H9 (cell line): Measurements from ENCODE around the gene PHF21B. TPM values are rescaled to one million over a fixed set of nuclear protein-coding genes. Genes with fewer than 3 reads are reported as not detected.

Source experiments
- DNase-seq: peaks from one replicate; pipeline ENCODE4 v3.0.0-alpha.2; 2017
- H2AFZ ChIP-seq: one replicate; pipeline ENCODE4 v1.6.1; 2013; ENCODE audit warnings: mild to moderate bottlenecking, low read length, control low read depth, moderate library complexity
- H2AK5ac ChIP-seq: 2 replicates; pipeline ENCODE4 v1.6.1; 2013; ENCODE audit warnings: low read length, control low read depth, mixed read lengths; ENCODE audit not compliant: insufficient read length
- H2BK120ac ChIP-seq: one replicate; pipeline ENCODE4 v1.6.1; 2013; ENCODE audit warnings: low read depth, mild to moderate bottlenecking, low read length, control low read depth, inconsistent platforms; ENCODE audit not compliant: poor library complexity, severe bottlenecking
- H2BK12ac ChIP-seq: 2 replicates; pipeline ENCODE4 v1.6.1; 2013; ENCODE audit warnings: low read length, control low read depth, mixed read lengths, low read depth; ENCODE audit not compliant: insufficient read length
- H2BK15ac ChIP-seq: 2 replicates; pipeline ENCODE4 v1.6.1; 2013; ENCODE audit warnings: low read depth, low read length, control low read depth
- H2BK20ac ChIP-seq: one replicate; pipeline ENCODE4 v1.6.1; 2013; ENCODE audit warnings: low read depth, mild to moderate bottlenecking, low read length, control low read depth, inconsistent platforms; ENCODE audit not compliant: poor library complexity, severe bottlenecking
- H2BK5ac ChIP-seq: 2 replicates; pipeline ENCODE4 v1.6.1; 2013; ENCODE audit warnings: low read length, control low read depth, mixed read lengths; ENCODE audit not compliant: insufficient read length
- H3K14ac ChIP-seq: 2 replicates; pipeline ENCODE4 v1.6.1; 2013; ENCODE audit warnings: low read length, control low read depth; ENCODE audit not compliant: insufficient read depth
- H3K18ac ChIP-seq: 2 replicates; pipeline ENCODE4 v1.6.1; 2013; ENCODE audit warnings: low read depth, mild to moderate bottlenecking, mixed read lengths, low read length, control low read depth; ENCODE audit not compliant: insufficient read length
- H3K23ac ChIP-seq: 2 replicates; pipeline ENCODE4 v1.6.1; 2013; ENCODE audit warnings: low read length, control low read depth, mixed read lengths, low read depth; ENCODE audit not compliant: insufficient read length
- H3K23me2 ChIP-seq: 2 replicates; pipeline ENCODE4 v1.6.1; 2013; ENCODE audit warnings: low read depth, mild to moderate bottlenecking, mixed read lengths, low read length, control low read depth; ENCODE audit not compliant: insufficient read length, poor library complexity, severe bottlenecking
- H3K27ac ChIP-seq: 2 replicates; pipeline ENCODE4 v1.5.1; 2013; ENCODE audit warnings: low read length, control low read depth, mixed read lengths, low read depth; ENCODE audit not compliant: insufficient read length
- H3K27me3 ChIP-seq: 2 replicates; pipeline ENCODE4 v1.6.1; 2013; ENCODE audit warnings: low read length, control low read depth, inconsistent platforms; ENCODE audit not compliant: insufficient read depth
- H3K4ac ChIP-seq: 2 replicates; pipeline ENCODE4 v1.6.1; 2013; ENCODE audit warnings: low read depth, mild to moderate bottlenecking, control low read depth, inconsistent platforms, low read length, moderate library complexity
- H3K4me1 ChIP-seq: 2 replicates; pipeline ENCODE4 v1.6.1; 2013; ENCODE audit warnings: low read length, control low read depth, inconsistent platforms; ENCODE audit not compliant: insufficient read depth
- H3K4me2 ChIP-seq: 2 replicates; pipeline ENCODE4 v1.6.1; 2013; ENCODE audit warnings: low read length, control low read depth, mixed read lengths; ENCODE audit not compliant: insufficient read length, insufficient read depth
- H3K56ac ChIP-seq: 2 replicates; pipeline ENCODE4 v1.6.1; 2013; ENCODE audit warnings: low read depth, mild to moderate bottlenecking, mixed read lengths, low read length, control low read depth; ENCODE audit not compliant: insufficient read length
- H3K79me1 ChIP-seq: 2 replicates; pipeline ENCODE4 v1.6.1; 2013; ENCODE audit warnings: low read depth, mild to moderate bottlenecking, moderate library complexity, low read length, control low read depth, inconsistent platforms; ENCODE audit not compliant: insufficient read depth, poor library complexity, severe bottlenecking
- H3K79me2 ChIP-seq: 2 replicates; pipeline ENCODE4 v1.6.1; 2013; ENCODE audit warnings: low read length, control low read depth, inconsistent platforms; ENCODE audit not compliant: insufficient read depth
- H3K9ac ChIP-seq: 2 replicates; pipeline ENCODE4 v1.6.1; 2013; ENCODE audit warnings: low read length, control low read depth, mixed read lengths; ENCODE audit not compliant: insufficient read length; ENCODE audit errors: extremely low read depth
- H3K9me3 ChIP-seq: one replicate; pipeline ENCODE4 v1.6.1; 2013; ENCODE audit warnings: low read depth, low read length, inconsistent platforms; ENCODE audit not compliant: control insufficient read depth
- H3T11ph ChIP-seq: one replicate; pipeline ENCODE4 v1.6.1; 2013; ENCODE audit warnings: mild to moderate bottlenecking, low read length, control low read depth, inconsistent platforms
- H4K20me1 ChIP-seq: one replicate; pipeline ENCODE4 v1.6.1; 2013; ENCODE audit not compliant: control insufficient read depth, insufficient read length, insufficient read depth
- H4K5ac ChIP-seq: 2 replicates; pipeline ENCODE4 v1.6.1; 2013; ENCODE audit warnings: low read depth, mild to moderate bottlenecking, mixed read lengths, low read length, control low read depth; ENCODE audit not compliant: insufficient read length
- H4K8ac ChIP-seq: replicated peaks from 2 replicates; pipeline ENCODE4 v1.6.1; 2013; ENCODE audit warnings: low read length, control low read depth, mixed read lengths, low read depth; ENCODE audit not compliant: insufficient read length
- H4K91ac ChIP-seq: 2 replicates; pipeline ENCODE4 v1.6.1; 2013; ENCODE audit warnings: low read depth, mild to moderate bottlenecking, moderate library complexity, mixed read lengths, low read length, control low read depth; ENCODE audit not compliant: insufficient read length
- H3K27ac Mint-ChIP-seq, 3 experiments: 2 replicates in 2 of 3; 3 replicates in 1 of 3; pipeline ENCODE4 v1.8.0; 2020 to 2021; ENCODE audit warnings: mixed read lengths in 3 of 3, mild to moderate bottlenecking in 1 of 3, moderate library complexity in 1 of 3
- H3K27me3 Mint-ChIP-seq: 2 replicates; pipeline ENCODE4 v1.8.0; 2021; ENCODE audit warnings: low read depth, mild to moderate bottlenecking, moderate library complexity, mixed read lengths
- H3K36me3 Mint-ChIP-seq, 3 experiments: 2 replicates in 2 of 3; 3 replicates in 1 of 3; pipeline ENCODE4 v1.8.0; 2020 to 2021; ENCODE audit warnings: low read depth in 3 of 3, mixed read lengths in 3 of 3; ENCODE audit not compliant: insufficient read depth in 1 of 3
- H3K4me1 Mint-ChIP-seq, 2 experiments: 2 replicates each; pipeline ENCODE4 v1.8.0; 2020; ENCODE audit warnings: mixed read lengths in 2 of 2
- H3K4me3 Mint-ChIP-seq, 2 experiments: 2 replicates in 1 of 2; 3 replicates in 1 of 2; pipeline ENCODE4 v1.8.0; 2020 to 2021; ENCODE audit warnings: mild to moderate bottlenecking in 2 of 2, mixed read lengths in 2 of 2, moderate library complexity in 1 of 2
- H3K9me3 Mint-ChIP-seq, 2 experiments: 2 replicates in 1 of 2; 3 replicates in 1 of 2; pipeline ENCODE4 v1.8.0; 2020; ENCODE audit warnings: mild to moderate bottlenecking in 2 of 2, mixed read lengths in 2 of 2, moderate library complexity in 1 of 2
- WGBS: extraction: QIAGEN DNeasy Blood & Tissue Kit; methylation state at CpG from one replicate; pipeline ENCODE4 v1.1.7; 2013; ENCODE audit warnings: missing lambda C conversion rate, low lambda C conversion rate, mixed read lengths; ENCODE audit not compliant: insufficient read length; ENCODE audit errors: extremely low coverage; 5-methylcytosine and 5-hydroxymethylcytosine counted together
- total RNA-seq: library from RNA; stranded (reverse); gene quantifications from 2 replicates; pipeline ENCODE4 v1.2.1, GENCODE V29; 2021
- TF ChIP-seq, protein P1 (sequence below): fragments of 200-600 bp; sonication (generic); conservative IDR thresholded peaks from 3 replicates; pipeline ENCODE4 v1.8.0; 2021; ENCODE audit warnings: antibody characterized with exemption, mild to moderate bottlenecking

Gene PHF21B
- total RNA-seq, 1 experiment from 2014 or later, result 60.3 TPM

- peaks cover 0 to 2% of the 10 kb centered on the region in 2 experiments; a peak in 2 of 5 replicates for H3K9me3 Mint-ChIP-seq
- Histone ChIP-seq H3K27ac (no peak overlapping the region), H3K4me2 (peak overlapping the region; percentile 33)
Observed at GRCh38 chr22:45008751-45009605, 827 bp downstream of the PHF21B start.

More at GRCh38 chr22:45008751-45009605, 827 bp downstream of the PHF21B start:
- H2BK20ac ChIP-seq, result no peak overlapping the region
- no peak overlapping the region for H3T11ph ChIP-seq
- peak overlapping the region; percentile 59; the same call in 1 of the 2 replicates for H3K14ac ChIP-seq
- peaks cover 3% of the 10 kb centered on the region for H3K79me1 ChIP-seq
- no peak overlapping the region for H3K4ac ChIP-seq
- H4K5ac ChIP-seq, result no peak overlapping the region
- WGBS, result no CpG with 5 or more reads among the region's 90 CpGs
- H3K9me3 ChIP-seq, result no peaks in the 10 kb centered on the region
- H4K91ac ChIP-seq, result no peak overlapping the region
- H2BK5ac ChIP-seq, result no peak overlapping the region
- TF ChIP-seq, protein P1, sequence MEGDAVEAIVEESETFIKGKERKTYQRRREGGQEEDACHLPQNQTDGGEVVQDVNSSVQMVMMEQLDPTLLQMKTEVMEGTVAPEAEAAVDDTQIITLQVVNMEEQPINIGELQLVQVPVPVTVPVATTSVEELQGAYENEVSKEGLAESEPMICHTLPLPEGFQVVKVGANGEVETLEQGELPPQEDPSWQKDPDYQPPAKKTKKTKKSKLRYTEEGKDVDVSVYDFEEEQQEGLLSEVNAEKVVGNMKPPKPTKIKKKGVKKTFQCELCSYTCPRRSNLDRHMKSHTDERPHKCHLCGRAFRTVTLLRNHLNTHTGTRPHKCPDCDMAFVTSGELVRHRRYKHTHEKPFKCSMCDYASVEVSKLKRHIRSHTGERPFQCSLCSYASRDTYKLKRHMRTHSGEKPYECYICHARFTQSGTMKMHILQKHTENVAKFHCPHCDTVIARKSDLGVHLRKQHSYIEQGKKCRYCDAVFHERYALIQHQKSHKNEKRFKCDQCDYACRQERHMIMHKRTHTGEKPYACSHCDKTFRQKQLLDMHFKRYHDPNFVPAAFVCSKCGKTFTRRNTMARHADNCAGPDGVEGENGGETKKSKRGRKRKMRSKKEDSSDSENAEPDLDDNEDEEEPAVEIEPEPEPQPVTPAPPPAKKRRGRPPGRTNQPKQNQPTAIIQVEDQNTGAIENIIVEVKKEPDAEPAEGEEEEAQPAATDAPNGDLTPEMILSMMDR, result no peak
- H2BK15ac ChIP-seq, result no peak overlapping the region
- H2AFZ ChIP-seq, result no peak overlapping the region
- Mint-ChIP-seq H3K27me3 (peaks cover 15% of the 10 kb centered on the region), H3K36me3 (peaks cover 18 to 21% (median 19%) of the 10 kb centered on the region in 3 experiments), H3K27ac (0 out of 7 replicates have a peak overlapping the region, but pooled peaks of 1 of the 3 experiments have one; percentile 31), H3K4me3 (peak overlapping the region; percentile 75 to 84), H3K4me1 (peaks cover 45 to 47% of the 10 kb centered on the region in 2 experiments)
- H3K23ac ChIP-seq, result no peak overlapping the region
- peak overlapping the region; percentile 3 for H3K9ac ChIP-seq
- peaks cover 24% of the 10 kb centered on the region; the same call in 1 of the 2 replicates for H3K79me2 ChIP-seq
- no peak overlapping the region for H3K56ac ChIP-seq
- H3K4me1 ChIP-seq, result peaks cover 10% of the 10 kb centered on the region; the same call in 1 of the 2 replicates
- no peak overlapping the region for H2BK120ac ChIP-seq
- H4K20me1 ChIP-seq, result no peaks in the 10 kb centered on the region
- H2AK5ac ChIP-seq, result no peak overlapping the region
- no peak overlapping the region for H2BK12ac ChIP-seq
- no peak overlapping the region for H4K8ac ChIP-seq
- peaks cover 11% of the 10 kb centered on the region for H3K23me2 ChIP-seq
- DNase-seq, result no peak
- no peaks in the 10 kb centered on the region for H3K27me3 ChIP-seq
- H3K18ac ChIP-seq, result no peak overlapping the region
